GM19372 (cell line): ENCODE measurements around the gene PILRA.
"Not testable (repeated sequence)": the region's sequence is repeated elsewhere in the genome, so short reads cannot be mapped to it uniquely, and the experiment has no call there.

ENCODE experiments used
- ATAC-seq: cut with Tn5 transposase; IDR thresholded peaks from one replicate; pipeline ENCODE4 v1.9.1; 2021; ENCODE audit warnings: mild to moderate bottlenecking, low read depth, moderate library complexity; ENCODE audit not compliant: unreplicated experiment

The PILRA gene

DNA sequence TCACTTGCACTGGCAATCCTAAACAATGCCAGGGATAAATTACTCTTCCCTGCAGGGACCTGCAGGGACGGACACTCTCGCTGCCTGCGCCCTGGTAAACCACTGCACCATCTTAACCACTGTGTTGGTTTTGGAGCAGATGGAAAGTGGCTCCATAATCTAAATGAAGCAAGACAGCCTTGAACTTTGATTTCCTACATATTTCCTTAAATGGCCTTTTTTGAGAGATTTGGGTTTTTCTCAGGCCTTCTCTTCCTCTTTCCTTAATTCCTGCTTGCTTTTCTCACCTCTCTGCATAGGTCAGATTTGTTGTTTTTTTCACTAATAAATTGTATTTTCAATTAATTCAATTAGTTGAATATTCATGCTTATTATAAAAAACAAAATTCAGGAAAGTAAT lies 2.8 kb downstream of the PILRA start:
- no peak for ATAC-seq

GRCh38 chr7:100378114-100378755 lies 4.9 kb downstream of the PILRA start:
- no peak for ATAC-seq

GRCh38 chr7:100380196-100380595 lies 6.9 kb downstream of the PILRA start:
- ATAC-seq, result no peak

GRCh38 chr7:100381531-100382233 lies 8.4 kb downstream of the PILRA start:
- ATAC-seq, result not testable (repeated sequence)

GRCh38 chr7:100382234-100382853 lies 9.1 kb downstream of the PILRA start:
- not testable (repeated sequence) for ATAC-seq

DNA sequence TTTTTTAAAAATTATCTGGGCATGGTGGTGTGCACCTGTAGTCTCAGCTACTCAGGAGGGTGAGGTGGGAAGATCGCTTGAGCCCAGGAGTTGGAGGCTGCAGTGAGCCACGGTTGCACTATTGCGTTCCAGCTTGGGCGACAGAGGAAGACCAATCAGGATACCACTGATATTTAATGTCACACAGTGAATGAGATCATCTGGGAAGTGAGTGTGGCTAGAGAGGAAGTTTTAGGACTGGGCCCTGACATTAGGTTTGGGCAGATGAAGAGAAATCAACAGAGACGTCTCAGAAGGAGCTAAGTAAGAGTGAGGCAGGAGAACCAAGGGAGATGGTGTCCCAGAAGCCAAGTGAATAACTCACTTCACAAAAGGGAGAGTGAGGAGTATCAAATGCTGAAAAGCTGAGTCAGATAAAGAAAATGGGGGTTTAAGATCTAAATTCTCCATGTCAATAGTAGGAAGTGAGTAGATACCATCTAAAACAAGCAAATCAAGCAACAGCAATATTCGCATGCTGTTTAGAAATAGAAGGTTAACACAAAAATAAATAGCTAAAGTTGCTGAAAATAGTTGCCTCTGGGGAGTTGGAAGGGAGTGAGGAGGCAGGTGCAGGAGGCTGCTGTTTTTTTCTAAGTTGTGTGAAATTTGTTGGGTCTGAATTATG lies 11.5 kb downstream of the PILRA start:
- no peak for ATAC-seq

- no peak for ATAC-seq
Observed at GRCh38 chr7:100386940-100387339, 13.7 kb downstream of the PILRA start.

DNA sequence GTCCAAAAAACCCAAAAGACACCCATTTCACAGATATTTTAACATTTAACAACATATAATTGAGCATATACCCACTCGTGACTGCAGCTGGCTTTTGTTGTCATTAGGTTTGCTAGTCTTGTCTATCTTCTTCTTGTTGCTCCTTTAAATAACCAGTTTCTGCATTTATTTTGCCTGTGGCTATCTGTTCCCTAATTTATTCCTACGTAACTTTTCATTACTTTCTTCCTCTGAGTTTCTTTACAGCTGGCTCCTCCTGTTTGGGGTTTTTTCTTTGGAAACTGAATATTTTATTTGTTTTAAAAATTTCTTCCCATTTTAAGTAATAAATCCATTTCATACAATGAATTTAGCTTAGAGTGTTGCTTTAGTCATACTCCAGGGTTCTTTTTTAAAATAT lies 14.4 kb downstream of the PILRA start:
- no peak for ATAC-seq

DNA sequence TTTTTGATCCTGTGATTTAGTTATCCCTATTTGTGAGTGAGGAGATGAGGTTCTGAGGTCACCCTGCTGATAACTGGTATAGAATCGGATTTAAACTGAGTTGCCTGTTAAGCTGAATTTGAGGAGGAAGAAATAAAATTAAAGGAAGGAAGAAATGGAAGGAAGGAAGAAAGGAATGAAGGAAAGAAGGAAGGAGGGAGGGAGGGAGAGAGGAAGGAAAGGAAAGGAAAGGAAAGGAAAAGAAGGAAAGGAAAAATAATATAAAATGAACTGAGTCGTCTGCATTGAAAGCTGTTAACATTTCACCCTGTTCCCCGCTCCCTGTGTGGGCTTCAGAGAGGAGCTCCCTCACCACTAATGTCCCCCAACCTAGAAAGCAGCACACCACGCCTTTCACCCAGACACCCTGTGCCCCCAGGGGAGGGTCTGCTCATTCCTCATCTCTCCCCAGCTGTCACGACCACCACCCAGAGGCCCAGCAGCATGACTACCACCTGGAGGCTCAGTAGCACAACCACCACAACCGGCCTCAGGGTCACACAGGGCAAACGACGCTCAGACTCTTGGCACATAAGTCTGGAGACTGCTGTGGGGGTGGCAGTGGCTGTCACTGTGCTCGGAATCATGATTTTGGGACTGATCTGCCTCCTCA lies 16.3 kb downstream of the PILRA start:
- ATAC-seq, result no peak

DNA sequence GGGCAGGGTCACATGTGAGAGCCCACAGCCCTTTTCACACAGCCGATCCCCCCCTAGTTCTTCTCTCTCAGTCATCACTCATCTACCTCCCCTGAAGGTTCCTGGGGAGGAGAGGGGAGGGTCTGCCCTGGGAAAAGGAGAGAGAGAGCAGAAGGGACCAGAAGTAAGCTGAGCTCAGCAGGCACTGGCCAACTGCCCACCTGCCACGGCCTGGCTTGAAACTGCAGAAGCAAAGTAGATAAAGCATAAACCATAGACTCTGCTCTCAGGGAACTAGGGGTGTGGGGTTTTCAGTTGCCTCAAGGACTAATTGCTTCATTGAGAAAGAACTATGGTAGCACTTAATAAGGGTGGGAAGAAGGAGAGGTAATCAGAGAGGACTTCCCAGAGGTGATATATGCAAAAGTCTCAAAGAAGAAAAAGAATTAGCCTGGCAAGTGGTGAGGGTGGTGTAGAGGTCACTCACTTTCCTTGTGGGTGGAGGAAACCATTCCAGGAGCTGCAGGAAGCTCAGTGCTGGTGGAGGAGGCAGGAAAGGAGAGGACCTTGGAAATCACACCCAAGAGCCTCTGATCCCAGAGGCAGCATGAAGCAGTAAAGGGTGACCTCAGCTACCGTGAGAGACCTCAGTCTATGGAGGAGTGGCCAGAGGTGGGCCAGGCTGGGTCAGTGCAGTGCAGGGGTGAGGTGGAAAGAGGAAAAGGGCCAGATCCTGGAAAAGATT lies 17.2 kb downstream of the PILRA start:
- no peak for ATAC-seq

DNA sequence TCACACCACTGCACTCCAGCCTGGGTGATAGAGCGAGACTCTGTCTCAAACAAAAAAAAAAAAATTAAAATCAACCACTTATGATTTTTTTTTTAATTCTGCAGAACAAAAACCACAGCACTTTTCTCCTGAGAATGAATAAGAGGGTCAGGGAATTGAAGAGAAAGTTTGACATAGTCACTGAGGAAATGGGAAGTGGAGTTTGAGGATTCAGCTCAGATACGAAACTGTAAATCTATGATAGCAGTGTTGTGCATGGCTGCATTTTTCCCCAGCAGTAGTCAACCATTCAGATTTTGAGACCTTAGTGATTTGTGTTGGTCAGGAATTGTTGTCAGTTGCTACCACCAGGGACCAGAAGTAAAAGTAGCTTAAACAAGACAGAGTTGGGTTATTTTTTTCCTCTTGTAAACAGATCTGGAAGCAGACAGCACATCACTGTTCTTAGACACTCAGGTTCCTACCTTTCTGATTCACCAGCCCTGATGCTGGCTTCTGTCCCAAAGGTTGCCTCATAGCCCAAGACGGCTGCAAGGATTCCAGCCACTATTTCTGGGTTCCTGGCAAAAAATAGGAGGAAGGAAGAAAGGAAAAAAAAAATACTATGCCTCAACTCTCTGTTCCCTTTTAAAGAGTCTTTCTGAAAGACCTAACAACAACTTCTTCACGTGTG lies 20.1 kb downstream of the PILRA start:
- no peak for ATAC-seq

DNA sequence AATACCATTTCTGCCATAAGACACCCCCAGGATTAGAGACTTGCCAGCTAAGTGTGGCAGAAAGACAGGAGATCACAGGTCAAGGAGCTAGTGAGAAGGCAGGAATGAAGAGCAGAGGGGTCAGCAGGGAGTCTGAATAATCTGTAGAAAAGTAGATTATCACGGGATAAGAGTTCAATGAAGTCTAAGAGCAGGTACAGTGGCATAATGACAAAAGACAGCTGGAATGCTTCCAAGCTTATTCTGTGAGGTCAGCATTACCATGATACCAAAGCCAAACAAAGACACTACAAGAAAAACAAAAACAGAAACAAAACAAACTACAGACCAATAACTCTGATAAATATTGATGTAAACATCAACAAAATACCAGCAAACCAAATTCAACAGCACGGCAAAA lies 20.8 kb downstream of the PILRA start:
- ATAC-seq, result no peak

GRCh38 chr7:100396421-100396982 lies 23.2 kb downstream of the PILRA start:
- ATAC-seq, result peak; percentile 86

GRCh38 chr7:100397315-100398081 lies 24.2 kb downstream of the PILRA start:
- no peak for ATAC-seq

GRCh38 chr7:100398239-100398638 lies 25.0 kb downstream of the PILRA start:
- no peak for ATAC-seq

GRCh38 chr7:100400041-100400440 lies 26.8 kb downstream of the PILRA start:
- no peak for ATAC-seq

DNA sequence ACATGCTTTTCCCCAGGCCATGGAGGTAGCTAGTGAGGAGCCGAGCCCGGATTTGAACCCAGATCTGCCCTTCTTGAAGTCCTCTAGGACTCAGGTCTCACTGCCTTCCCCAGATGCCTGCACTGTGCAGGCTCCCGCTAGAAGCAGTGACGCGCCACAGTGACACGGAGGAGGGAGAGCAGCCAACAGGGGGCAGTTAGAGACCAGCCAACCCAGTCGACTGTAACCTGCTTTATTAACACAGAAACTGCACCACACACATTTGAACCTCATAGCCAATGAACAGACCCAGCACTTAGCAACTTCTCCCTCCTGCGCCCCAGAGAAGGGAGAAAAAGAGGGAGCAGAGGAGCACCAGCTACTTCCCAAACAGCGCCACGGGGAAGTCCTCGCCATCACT lies 27.4 kb downstream of the PILRA start:
- ATAC-seq, result no peak

DNA sequence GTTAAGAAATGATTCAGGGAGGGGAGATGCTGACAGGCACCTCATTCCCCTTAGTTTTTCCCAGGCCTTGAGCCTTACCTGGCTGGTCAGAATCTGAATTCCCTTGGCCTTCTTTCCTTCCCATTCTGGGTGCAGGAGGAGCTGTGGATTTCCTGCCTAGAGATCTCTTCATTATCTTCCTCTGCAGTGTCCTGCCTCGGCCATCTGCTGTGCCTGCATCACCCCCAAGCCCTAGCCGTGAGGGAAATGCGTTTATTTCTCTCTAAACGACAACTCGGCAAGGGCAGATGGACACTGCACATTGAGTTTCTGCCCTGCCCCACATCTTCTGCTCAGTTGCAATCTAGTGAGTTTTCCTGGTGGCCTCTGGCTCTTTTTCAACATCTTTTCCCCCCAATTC lies 28.5 kb downstream of the PILRA start:
- no peak for ATAC-seq

DNA sequence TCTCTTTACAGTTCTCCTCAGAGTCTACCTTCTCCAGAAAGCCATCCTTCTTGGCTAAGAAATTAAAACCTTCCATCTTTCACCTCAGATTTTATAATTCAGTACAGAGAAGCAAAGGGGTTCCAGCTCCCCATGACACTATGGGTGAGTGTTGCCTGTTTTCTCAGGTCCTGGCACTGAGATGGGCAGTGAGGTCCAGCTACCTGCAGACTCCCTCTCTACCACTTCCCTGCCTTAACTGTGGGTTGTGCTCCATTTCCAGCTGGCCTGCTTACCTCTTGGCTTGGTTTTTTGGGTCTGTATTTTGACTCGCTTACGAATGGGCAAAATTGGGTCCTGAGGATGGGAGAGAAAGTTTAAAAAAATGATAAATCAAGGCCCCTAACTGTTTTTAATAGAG lies 29.0 kb downstream of the PILRA start:
- ATAC-seq, result no peak
